K562 (cell line): ENCODE measurements around the gene SEPHS2. TPM values are rescaled to one million over a fixed set of nuclear protein-coding genes. Genes with fewer than 3 reads are reported as not detected.

Source experiments
- ATF1 ChIP-seq, 2 experiments: fragments of 450-650 bp in 1 of 2; IDR thresholded peaks; 2 replicates each; pipeline ENCODE4 v1.6.1; 2016; ENCODE audit warnings: missing compliant biosample characterization in 1 of 2, missing genetic modification characterization in 1 of 2
- ATF7 ChIP-seq: fragments of 450-650 bp; IDR thresholded peaks from 2 replicates; pipeline ENCODE4 v1.7.1; 2014; ENCODE audit warnings: mild to moderate bottlenecking, moderate library complexity
- CBFA2T2 ChIP-seq: fragments of 450-650 bp; conservative IDR thresholded peaks from 2 replicates; pipeline ENCODE4 v1.6.1; 2017; ENCODE audit warnings: mild to moderate bottlenecking
- FOXA3 ChIP-seq, 2 experiments: fragments of 450-650 bp in 1 of 2; sonication (generic) in 1 of 2; formaldehyde crosslinking; IDR thresholded peaks in 1 of 2; conservative IDR thresholded peaks in 1 of 2; 2 replicates each; pipeline versions ENCODE4 v1.4.0 to v1.8.0; 2020 to 2022; ENCODE audit warnings: mild to moderate bottlenecking in 2 of 2, missing genetic modification reagents in 1 of 2
- FOXJ2 ChIP-seq: fragments of 200-800 bp; sonication (Bioruptor generic); IDR thresholded peaks from 2 replicates; pipeline ENCODE4 v1.6.1; 2016; ENCODE audit warnings: missing genetic modification characterization, missing compliant biosample characterization
- HINFP ChIP-seq: fragments of 450-650 bp; conservative IDR thresholded peaks from 2 replicates; pipeline ENCODE4 v1.6.1; 2016; ENCODE audit warnings: missing genetic modification characterization, low read depth, mild to moderate bottlenecking, control low read depth, missing compliant biosample characterization
- PCBP2 ChIP-seq: fragments of 200-400 bp; formaldehyde crosslinking; IDR thresholded peaks from 2 replicates; pipeline ENCODE4 v1.6.1; 2018; ENCODE audit warnings: low read length, low read depth, mild to moderate bottlenecking, moderate library complexity; ENCODE audit not compliant: poor library complexity, severe bottlenecking
- RCOR1 ChIP-seq, 2 experiments: IDR thresholded peaks; 2 replicates each; pipeline ENCODE4 v1.6.1; 2012; ENCODE audit warnings: low read depth in 2 of 2, low read length in 2 of 2, borderline replicate concordance in 1 of 2, improper control_type of control experiment in 1 of 2
- SIX5 ChIP-seq, 2 experiments: IDR thresholded peaks; 2 replicates each; pipeline ENCODE4 v1.6.1; 2011; ENCODE audit warnings: low read length in 2 of 2, borderline replicate concordance in 1 of 2, low read depth in 1 of 2, mild to moderate bottlenecking in 1 of 2, moderate library complexity in 1 of 2; ENCODE audit not compliant: insufficient read depth in 1 of 2
- SREBF1 ChIP-seq: fragments of 150-350 bp; IDR thresholded peaks from 2 replicates; pipeline ENCODE4 v1.6.1; 2014; ENCODE audit warnings: antibody characterized with exemption, low read depth, low read length, borderline replicate concordance
- ZNF263 ChIP-seq: sonication (generic); formaldehyde crosslinking; IDR thresholded peaks from 2 replicates; pipeline ENCODE4 v1.8.0; 2022; ENCODE audit warnings: mild to moderate bottlenecking, missing genetic modification reagents, borderline replicate concordance
- ZNF282 ChIP-seq: sonication (generic); formaldehyde crosslinking; IDR thresholded peaks from 2 replicates; pipeline ENCODE4 v1.8.1; 2023; ENCODE audit warnings: missing genetic modification reagents
- ZNF589 ChIP-seq: fragments of 200-800 bp; sonication (Bioruptor generic); IDR thresholded peaks from 2 replicates; pipeline ENCODE4 v1.6.1; 2016; ENCODE audit warnings: low read depth, missing genetic modification characterization, missing compliant biosample characterization
- ZNF609 ChIP-seq: sonication (generic); formaldehyde crosslinking; IDR thresholded peaks from 2 replicates; pipeline ENCODE4 v1.8.1; 2023; ENCODE audit warnings: missing genetic modification reagents, mild to moderate bottlenecking, borderline replicate concordance
- ZNF766 ChIP-seq: fragments of 200-800 bp; sonication (Bioruptor generic); conservative IDR thresholded peaks from 2 replicates; pipeline ENCODE4 v1.6.1; 2016; ENCODE audit warnings: missing genetic modification characterization, missing compliant biosample characterization
- polyA plus RNA-seq, 8 experiments: library from polyadenylated mRNA; depleted of rRNA in 4 of 8; stranded (reverse) in 5 of 8; unstranded in 3 of 8; fragments of >200 nt; fragmentation: Nextera tagmentation in 2 of 8; fragmentation: Illumina TruSeq in 1 of 8; extraction: Ambion mirVana in 2 of 8; extraction: Trizol in 1 of 8; gene quantifications; 2 replicates each; pipeline versions ENCODE4 v1.2.1 to v1.2.3, GENCODE V29; 2011 to 2014; ENCODE audit warnings: inconsistent platforms in 1 of 8, missing spikeins in 1 of 8
- total RNA-seq, 7 experiments: library from RNA; depleted of rRNA in 6 of 7; stranded (reverse); fragments of >200 nt in 6 of 7; fragmentation: Illumina TruSeq in 2 of 7; extraction: Trizol in 2 of 7; gene quantifications; 2 replicates each; pipeline versions ENCODE4 v1.2.1 to v1.2.3, GENCODE V29; 2011 to 2021; ENCODE audit warnings: low replicate concordance in 1 of 7
- TF ChIP-seq, protein P1 (sequence below): fragments of 450-650 bp; IDR thresholded peaks from 2 replicates; pipeline ENCODE4 v1.7.1; 2018; ENCODE audit warnings: mild to moderate bottlenecking, low read depth; ENCODE audit not compliant: partially characterized antibody

SEPHS2 gene
- total and polyA plus RNA-seq, 9 of the 15 experiments (the other 6 are each of a cell fraction or from before 2014, with no cell fraction given) = 20.9 to 90.6 (median 43.4) TPM

DNA sequence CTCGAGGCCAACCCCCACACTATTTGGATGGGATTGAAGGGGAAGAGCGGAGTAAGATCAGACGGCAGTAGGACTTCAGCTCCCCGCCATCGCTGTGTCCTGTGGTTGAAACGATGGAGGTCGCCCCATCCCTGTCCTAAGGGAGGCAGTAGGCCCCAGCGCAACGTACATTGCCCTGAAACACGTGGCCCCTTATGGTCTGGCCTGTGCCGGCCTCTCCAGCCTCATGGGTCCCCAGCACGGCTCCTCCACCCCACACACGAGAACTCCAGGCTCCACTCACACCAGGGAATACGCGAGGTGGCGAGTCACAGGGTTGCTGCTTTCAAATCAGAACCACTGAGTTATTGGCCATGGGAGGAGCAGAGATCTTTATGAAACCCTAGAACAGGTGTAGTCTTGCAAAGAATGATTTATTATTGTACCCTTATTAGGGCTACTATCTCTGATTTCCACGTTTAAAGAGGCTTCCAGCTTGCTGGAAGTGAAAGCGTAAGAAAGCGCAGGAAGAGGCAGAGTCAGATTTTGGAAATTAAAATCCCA is 15.2 kb downstream of the SEPHS2 start (continued):
- TF ChIP-seq ZNF263 (CRISPR knock-in tag) (0 out of 2 replicates have a peak, but pooled peaks have one; percentile 15), ATF1 (CRISPR knock-in tag; IDR thresholded peaks at IDR 0.05) (no peak), ATF1 (tag; IDR thresholded peaks at IDR 0.05) (peak; percentile 71), ZNF609 (CRISPR knock-in tag) (no peak), SREBF1 (no peak; the same call in 1 of the 2 replicates), ZNF282 (no peak), ZNF589 (0 out of 2 replicates have a peak, but pooled peaks have one; percentile 47), CBFA2T2 (no peak), ATF7 (no peak), FOXA3 (CRISPR knock-in tag; conservative IDR thresholded peaks at IDR 0.05 in 1 of 2, IDR thresholded peaks at IDR 0.05 in 1 of 2) (no peak), ZNF766 (peak; percentile 57; the same call in 1 of the 2 replicates), RCOR1 (IDR thresholded peaks at IDR 0.05; ENCODE audit: borderline replicate concordance in 1 of 2, low read depth in 2 of 2, low read length in 2 of 2) (no peak), PCBP2 (no peak), SIX5 (IDR thresholded peaks at IDR 0.05; ENCODE audit: borderline replicate concordance in 1 of 2, insufficient read depth in 1 of 2, low read depth in 1 of 2, low read length in 2 of 2) (no peak), HINFP (tag) (no peak), FOXJ2 (tag) (no peak)
- TF ChIP-seq, protein P1, sequence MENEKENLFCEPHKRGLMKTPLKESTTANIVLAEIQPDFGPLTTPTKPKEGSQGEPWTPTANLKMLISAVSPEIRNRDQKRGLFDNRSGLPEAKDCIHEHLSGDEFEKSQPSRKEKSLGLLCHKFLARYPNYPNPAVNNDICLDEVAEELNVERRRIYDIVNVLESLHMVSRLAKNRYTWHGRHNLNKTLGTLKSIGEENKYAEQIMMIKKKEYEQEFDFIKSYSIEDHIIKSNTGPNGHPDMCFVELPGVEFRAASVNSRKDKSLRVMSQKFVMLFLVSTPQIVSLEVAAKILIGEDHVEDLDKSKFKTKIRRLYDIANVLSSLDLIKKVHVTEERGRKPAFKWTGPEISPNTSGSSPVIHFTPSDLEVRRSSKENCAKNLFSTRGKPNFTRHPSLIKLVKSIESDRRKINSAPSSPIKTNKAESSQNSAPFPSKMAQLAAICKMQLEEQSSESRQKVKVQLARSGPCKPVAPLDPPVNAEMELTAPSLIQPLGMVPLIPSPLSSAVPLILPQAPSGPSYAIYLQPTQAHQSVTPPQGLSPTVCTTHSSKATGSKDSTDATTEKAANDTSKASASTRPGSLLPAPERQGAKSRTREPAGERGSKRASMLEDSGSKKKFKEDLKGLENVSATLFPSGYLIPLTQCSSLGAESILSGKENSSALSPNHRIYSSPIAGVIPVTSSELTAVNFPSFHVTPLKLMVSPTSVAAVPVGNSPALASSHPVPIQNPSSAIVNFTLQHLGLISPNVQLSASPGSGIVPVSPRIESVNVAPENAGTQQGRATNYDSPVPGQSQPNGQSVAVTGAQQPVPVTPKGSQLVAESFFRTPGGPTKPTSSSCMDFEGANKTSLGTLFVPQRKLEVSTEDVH = no peak
